CD4-positive, alpha-beta T cell treated with Interleukin-10 for 1 hour (primary cell): ENCODE measurements around the gene SPSB2.
"Not testable (repeated sequence)": the region's sequence is repeated elsewhere in the genome, so short reads cannot be mapped to it uniquely, and the experiment has no call there.

Source experiments
- DNase-seq: peaks from one replicate; pipeline ENCODE4 v3.0.0-alpha.2; 2020

SPSB2 gene

DNA sequence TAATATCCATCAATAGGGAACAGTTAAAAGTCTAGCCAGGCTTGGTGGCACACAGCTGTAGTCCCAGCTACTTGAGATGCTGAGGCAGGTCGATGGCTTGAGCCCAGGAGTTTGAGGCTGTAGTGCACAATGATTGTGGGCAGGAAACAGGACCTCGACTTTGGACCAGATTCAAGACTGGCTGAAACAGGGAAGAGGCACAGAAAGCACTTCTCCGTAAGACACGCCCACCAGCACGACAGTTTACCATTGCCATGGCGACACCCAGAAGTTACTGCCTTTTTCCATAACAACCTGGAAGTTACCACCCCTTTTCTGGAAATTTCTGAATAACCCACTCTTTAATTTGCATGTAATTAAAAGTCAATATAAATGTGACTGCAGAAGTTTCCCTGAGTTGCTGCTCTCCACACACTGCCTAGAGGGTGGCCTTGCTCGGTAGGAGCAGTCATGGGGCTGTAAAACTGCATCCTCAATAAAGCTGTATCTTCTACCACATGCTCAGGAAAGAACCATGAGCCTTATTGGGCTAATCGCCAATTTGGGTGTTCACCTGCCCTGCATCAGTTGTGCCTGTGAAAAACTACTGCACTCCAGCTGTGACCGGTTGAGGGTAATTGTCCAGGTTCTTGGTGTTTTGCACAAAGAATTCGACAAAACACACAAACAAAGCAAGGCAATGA, 26.9 kb upstream of the SPSB2 start:
- DNase-seq = peak; percentile 44

DNA sequence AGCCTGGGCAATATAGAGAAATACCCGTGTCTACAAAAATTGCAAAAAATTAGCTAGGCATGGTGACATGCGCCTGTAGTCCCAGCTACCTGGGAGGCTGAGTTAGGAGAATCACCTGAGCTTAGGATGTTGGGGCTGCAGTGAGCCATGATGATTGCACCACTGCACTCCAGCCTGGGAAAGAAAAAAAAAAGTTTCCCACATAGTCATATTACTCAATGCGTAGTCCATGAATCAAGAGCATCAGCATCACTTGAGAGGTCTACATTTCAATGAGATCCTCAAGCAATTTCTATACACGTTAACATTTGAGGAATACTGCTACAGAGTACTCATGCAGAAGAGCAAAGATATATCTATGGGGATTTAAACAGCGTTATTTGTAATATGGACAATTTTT, 26.3 kb upstream of the SPSB2 start:
- no peak for DNase-seq

GRCh38 chr12:6896846-6897435, 23.8 kb upstream of the SPSB2 start:
- DNase-seq = no peak

GRCh38 chr12:6894321-6894720, 21.2 kb upstream of the SPSB2 start:
- DNase-seq = no peak

- DNase-seq = not testable (repeated sequence)
Measured at GRCh38 chr12:6892683-6893082, 19.6 kb upstream of the SPSB2 start.

DNA sequence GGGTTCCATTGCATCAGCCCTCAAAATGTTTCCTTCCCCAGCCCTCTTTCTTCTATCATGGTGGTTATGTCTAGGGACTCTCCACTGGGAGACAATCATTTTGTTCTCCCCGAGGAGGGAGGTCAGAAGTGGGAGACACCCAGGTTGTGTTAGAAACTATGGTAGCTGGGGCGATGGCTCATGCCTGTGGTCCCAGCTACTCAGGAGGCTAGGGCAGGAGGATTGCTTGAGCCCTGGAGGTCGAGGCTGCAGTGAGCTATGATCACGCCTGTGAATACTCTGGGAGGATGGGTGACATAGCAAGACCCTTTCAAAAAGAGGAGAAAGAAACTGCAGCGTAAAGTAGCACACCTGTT, 18.5 kb upstream of the SPSB2 start:
- no peak for DNase-seq

- DNase-seq = peak; percentile 98
Measured at GRCh38 chr12:6890789-6891645, 17.9 kb upstream of the SPSB2 start.

- DNase-seq = not testable (repeated sequence)
Measured at GRCh38 chr12:6889775-6890573, 16.9 kb upstream of the SPSB2 start.

DNA sequence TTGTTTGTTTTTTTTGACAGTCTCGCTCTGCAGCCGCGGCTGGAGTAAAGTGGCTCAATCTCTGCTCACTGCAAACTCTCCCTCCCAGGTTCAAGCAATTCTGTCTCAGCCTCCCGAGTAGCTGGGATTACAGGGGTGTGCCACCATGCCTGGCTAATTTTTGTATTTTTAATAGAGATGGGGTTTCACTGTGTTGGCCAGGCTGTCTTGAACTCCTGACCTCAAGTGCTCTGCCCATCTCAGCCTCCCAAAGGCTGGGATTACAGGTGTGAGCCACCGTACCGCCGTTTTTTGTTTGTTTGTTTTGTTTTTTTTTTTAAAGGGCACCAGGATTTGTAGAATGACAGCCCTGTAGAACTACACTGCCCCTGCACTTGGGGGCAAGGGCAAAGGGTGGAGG, 15.7 kb upstream of the SPSB2 start:
- DNase-seq = not testable (repeated sequence)

DNA sequence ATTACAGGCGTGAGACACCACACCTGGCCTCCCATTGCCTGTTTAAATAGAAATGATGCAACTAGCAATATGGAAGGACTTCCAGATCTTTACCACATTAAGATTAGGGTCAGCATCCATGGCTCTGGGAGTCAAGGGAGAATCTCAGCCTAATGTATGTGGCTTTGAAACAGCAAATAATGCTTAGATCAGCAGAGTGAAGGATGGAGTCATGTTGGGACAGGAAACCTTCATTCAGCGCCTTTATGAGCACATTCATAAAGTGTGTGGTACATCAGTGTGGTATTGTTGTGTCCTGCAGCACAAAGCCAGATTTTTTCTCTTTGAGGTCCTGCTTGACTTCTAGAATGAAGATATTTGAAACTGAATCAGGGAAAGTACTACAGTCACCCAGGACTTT, 15.3 kb upstream of the SPSB2 start:
- DNase-seq = no peak

GRCh38 chr12:6887460-6887859, 14.4 kb upstream of the SPSB2 start:
- DNase-seq = no peak

DNA sequence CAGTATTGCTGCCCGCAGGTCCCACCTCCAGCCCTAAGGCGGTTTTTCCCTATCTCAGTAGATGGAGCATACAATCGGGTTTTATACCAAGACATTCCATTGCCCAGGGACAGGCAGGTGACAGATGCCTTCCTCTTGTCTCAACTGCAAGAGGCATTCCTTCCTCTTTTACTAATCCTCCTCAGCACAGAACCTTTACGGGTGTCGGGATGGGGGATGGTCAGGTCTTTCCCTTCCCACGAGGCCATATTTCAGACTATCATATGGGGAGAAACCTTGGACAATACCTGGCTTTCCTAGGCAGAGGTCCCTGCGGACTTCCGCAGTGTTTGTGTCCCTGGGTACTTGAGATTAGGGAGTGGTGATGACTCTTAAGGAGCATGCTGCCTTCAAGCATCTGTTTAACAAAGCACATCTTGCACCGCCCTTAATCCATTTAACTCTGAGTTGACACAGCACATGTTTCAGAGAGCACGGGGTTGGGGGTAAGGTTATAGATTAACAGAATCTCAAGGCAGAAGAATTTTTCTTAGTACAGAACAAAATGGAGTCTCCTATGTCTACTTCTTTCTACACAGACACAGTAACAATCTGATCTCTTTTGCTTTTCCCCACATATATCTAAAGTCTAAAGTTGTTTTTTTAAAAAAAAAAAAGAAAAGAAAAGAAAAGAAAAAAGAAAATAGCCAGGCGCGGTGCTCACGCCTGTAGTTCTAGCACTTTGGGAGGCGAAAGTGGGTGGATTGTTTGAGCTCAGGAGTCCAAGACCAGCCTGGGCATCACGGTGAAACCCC, 13.3 kb upstream of the SPSB2 start:
- DNase-seq = not testable (repeated sequence)

DNA sequence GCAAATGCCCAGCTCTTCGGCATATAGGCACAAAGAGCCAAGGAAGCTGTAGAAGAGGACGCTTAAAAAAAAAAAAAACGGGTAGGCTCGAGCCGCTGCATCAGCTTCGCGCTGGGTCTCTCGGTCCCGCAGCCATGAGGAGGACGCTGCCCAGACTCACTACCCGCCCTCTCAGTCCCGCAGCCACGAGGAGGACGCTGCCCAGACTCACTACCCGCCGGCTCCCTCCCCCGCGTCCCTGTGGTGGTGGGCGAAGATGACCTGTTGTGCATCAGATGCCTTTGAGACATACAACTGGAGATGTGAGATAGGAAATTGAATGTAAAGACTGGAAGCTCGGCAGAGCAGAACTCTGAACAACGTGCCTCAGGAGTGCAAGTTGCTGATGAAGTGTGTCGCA, 11.4 kb upstream of the SPSB2 start:
- DNase-seq = no peak

DNA sequence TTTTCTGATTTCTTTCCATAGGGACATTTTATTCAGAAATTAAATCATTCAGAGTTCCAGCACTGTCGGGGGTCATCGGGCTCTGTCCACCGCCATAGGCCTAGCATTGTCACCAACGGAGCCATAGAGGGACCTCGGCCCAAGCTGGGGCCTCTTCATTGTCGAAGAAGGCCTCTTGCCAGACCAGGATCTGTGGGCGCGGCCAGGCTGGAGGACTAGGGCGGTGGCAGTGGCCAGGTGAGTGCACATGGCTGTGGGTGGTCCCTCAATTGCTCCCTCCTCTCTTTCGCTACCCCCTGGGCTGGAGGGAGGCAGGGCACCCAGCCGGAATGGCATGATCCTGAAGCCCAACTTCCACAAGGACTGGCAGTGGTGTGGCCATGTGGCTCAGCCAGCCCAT, 10.6 kb upstream of the SPSB2 start:
- DNase-seq = no peak

DNA sequence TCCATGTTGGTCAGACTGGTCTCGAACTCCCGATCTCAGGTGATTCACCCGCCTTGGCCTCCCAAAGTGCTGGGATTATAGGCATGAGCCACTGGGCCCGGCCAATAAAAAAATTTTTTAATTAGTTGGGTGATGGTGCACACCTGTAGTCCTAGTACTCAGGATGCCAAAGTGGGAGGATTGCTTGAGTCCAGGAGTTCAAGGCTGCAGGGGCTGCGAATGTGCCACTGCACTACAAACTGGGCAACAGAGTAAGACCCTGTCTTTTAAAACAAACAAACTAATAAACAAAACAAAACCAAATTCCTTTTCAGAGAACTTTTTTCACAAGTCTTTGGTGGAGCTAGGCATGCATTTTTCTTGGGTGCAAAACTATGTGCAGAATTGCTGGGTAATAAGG, 10.1 kb upstream of the SPSB2 start:
- DNase-seq = no peak

DNA sequence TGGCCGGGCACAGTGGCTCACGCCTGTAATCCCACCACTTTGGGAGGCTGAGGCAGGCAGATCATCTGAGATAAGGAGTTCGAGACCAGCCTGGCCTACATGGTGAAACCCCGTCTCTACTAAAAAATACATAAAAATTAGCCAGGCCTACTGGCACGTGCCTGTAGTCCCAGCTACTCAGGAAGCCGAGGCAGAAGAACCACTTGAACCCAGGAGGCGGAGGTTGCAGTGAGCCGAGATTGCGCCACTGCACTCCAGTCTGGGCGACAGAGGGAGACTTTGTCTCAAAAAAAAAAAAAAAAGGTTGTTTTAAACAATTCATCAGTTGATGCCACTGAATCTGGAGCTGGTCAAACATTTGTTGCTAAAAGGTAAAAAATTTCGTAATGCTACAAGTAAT, 6.7 kb upstream of the SPSB2 start:
- not testable (repeated sequence) for DNase-seq

DNA sequence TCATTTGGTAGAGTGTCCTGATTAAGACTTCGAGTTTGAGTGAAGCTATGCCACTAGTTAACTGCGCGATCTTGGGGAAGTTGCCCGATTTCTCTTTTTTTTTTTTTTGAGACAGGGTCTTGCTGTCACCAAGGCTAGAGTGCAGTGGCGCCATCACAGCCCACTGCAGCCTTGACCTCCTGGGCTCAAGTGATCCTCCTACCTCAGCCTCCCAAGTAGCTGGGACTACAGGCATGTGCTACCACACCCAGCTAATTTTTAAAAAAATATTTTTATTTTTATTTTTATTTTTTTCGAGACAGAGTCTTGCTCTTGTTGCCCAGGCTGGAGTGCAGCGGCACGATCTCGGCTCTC, 889 bp upstream of the SPSB2 start:
- not testable (repeated sequence) for DNase-seq

DNA sequence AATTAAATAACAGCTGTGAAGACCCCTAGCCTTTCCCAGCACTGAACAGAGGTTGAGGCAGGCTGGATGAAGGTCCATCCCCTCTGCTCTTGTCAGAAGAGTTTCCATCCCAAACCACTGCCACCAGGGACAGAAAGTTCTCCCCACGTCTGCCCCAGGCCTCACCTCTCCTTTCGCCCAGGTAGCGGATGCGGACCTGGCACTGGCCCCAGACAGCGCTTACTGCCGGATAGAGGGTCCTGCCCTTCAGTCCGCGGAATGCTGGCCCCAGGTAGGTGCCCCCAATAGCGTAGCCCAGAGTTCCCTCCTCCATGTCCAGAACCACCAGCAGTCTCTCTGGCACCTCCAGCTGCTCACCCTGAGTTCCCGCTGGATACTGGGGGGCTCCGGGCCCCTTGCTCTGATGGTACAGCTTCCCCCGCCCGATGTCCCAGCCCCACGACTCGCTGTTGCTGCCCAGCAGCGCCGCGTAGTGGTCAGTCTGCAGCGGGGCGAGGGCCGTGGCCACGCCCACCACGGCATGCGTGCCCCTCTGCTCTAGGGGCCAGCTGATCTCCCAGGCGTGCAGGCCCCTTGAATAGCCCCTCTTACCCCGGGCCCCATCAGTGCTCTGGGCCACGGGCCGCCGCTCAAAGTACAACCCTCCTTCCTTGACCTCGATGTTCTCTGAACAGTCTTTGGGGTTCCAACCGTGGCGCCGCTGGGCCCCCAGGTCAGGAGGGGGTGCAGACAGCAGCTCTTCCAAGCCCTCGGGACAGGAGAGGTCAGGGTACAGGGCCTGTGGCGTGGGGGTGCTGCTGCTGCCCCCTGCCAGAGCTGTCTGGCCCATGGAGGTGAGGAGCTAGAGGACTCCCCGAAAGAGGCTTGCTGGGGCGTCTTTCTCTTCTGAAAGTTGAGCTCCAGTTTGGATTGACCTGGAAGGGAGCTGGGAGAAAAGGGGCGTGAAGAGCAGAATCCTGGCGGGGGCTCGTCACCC, 742 bp downstream of the SPSB2 start:
- DNase-seq = peak; percentile 88

- peak; percentile 46 for DNase-seq
Measured at GRCh38 chr12:6871052-6871957, 1.8 kb downstream of the SPSB2 start.

- not testable (repeated sequence) for DNase-seq
Measured at GRCh38 chr12:6870304-6870703, 2.8 kb downstream of the SPSB2 start.
